ENCODE data around the gene EHD2.
"Not testable (repeated sequence)": the region's sequence is repeated elsewhere in the genome, so short reads cannot be mapped to it uniquely, and the experiment has no call there.

Gene EHD2

GRCh38 chr19:47693489-47693888 is 19.7 kb upstream of the EHD2 start:
- DNase-seq, result no peak

- no peak for DNase-seq
These were observed 19.3 kb upstream of the EHD2 start for GRCh38 chr19:47693903-47694302.

GRCh38 chr19:47694466-47695273 is 18.6 kb upstream of the EHD2 start:
- DNase-seq, result no peak

GRCh38 chr19:47695533-47696262 is 17.5 kb upstream of the EHD2 start:
- DNase-seq, result no peak

- no peak for DNase-seq
These were observed 16.6 kb upstream of the EHD2 start for GRCh38 chr19:47696635-47697034.

GRCh38 chr19:47697863-47698609 is 15.2 kb upstream of the EHD2 start:
- peak; percentile 69 for DNase-seq

GRCh38 chr19:47698631-47699359 is 14.4 kb upstream of the EHD2 start:
- no peak for DNase-seq

GRCh38 chr19:47699360-47699917 is 13.8 kb upstream of the EHD2 start:
- DNase-seq, result peak; percentile 40

- DNase-seq, result no peak
These were observed 12.1 kb upstream of the EHD2 start for GRCh38 chr19:47700934-47701716.

GRCh38 chr19:47701717-47702552 is 11.3 kb upstream of the EHD2 start:
- no peak for DNase-seq

GRCh38 chr19:47702671-47703070 is 10.6 kb upstream of the EHD2 start:
- DNase-seq, result no peak

GRCh38 chr19:47703301-47703700 is 9.9 kb upstream of the EHD2 start:
- no peak for DNase-seq

GRCh38 chr19:47704024-47704423 is 9.2 kb upstream of the EHD2 start:
- no peak for DNase-seq

- DNase-seq, result no peak
These were observed 8.6 kb upstream of the EHD2 start for GRCh38 chr19:47704656-47705055.

GRCh38 chr19:47707135-47707925 is 5.9 kb upstream of the EHD2 start:
- DNase-seq, result peak; percentile 73

GRCh38 chr19:47711652-47712242 is 1.5 kb upstream of the EHD2 start:
- no peak for DNase-seq

GRCh38 chr19:47714339-47714738 is 1.1 kb downstream of the EHD2 start:
- no peak for DNase-seq

- not testable (repeated sequence) for DNase-seq
These were observed 1.6 kb downstream of the EHD2 start for GRCh38 chr19:47714855-47715254.

- DNase-seq, result no peak
These were observed 3.2 kb downstream of the EHD2 start for GRCh38 chr19:47716270-47716937.
